ENCODE measurements around the gene RALGAPB. TPM values are rescaled to one million over a fixed set of nuclear protein-coding genes. Genes with fewer than 3 reads are reported as not detected.

Gene RALGAPB
- total and polyA plus RNA-seq, 5 donors: 8.3 to 26.9 (median 22.0) TPM

DNA sequence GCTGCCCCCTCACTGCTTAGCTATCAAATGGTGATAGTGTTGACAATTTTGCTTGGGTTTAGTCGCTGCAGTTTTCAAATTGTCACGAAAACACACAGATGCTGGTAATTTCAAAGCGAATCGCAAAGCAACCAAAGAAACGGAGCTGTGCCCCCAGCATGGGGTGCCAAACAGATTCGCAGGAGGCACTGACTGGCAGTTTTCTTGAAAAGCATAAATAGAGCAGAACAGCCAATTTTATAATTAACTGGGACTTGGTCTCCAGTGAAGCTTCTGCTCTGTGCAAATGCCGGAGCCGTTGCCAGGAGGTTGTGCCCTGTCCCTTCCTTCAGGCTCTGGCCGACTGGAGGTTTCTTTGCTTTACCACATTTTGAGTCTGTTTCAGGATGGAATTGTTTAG is 147.8 kb downstream of the RALGAPB start:
- no peak overlapping the region for H3K27ac ChIP-seq (ENCODE audit: low read length)
- no peaks in the 10 kb centered on the region for H3K4me1 ChIP-seq (ENCODE audit: control insufficient read depth, insufficient read depth, low read length)
- peaks cover 2% of the 10 kb centered on the region for H3K9me3 ChIP-seq (ENCODE audit: control insufficient read depth, low read length)
- intact Hi-C loops (cut with DNase I): no loop called here
- no peak for ATAC-seq
- DNase-seq: no peak
- no peaks in the 10 kb centered on the region for H3K27me3 ChIP-seq (ENCODE audit: control insufficient read depth, insufficient read depth)
- 55% methylated on average over 9 of the region's 9 CpGs for WGBS
- no peak overlapping the region for H3K4me3 ChIP-seq (ENCODE audit: low read length)

DNA sequence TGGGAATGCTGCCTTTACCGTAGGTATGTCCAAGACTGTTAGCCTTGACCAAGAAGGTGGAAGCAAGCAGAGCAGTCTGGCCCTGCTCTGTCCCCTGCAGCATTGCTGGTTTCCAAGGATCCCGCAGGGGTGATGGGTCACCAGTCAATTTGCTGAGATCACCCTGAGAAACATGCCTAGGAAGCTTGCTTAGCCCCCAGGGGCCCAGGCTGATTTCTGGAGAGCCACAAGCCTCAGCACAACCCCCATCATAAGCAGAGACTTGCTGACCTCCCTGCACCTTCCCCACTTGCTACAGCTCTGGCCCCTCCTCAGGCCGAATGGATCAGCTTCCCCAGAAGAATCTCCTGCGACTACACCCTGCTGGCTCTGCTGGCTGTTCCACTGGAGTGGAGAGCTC is 150.4 kb downstream of the RALGAPB start:
- DNase-seq (no peak), ATAC-seq (no peak)
- H3K4me1 ChIP-seq (ENCODE audit: control insufficient read depth, insufficient read depth, low read length): no peaks in the 10 kb centered on the region
- WGBS: 69% methylated on average over 4 of the region's 4 CpGs
- H3K9me3 ChIP-seq (ENCODE audit: control insufficient read depth, low read length): peaks cover 2% of the 10 kb centered on the region
- H3K27me3 ChIP-seq (ENCODE audit: control insufficient read depth, insufficient read depth): no peaks in the 10 kb centered on the region
- intact Hi-C loops (cut with DNase I): no loop called here
- no peak overlapping the region for H3K4me3 ChIP-seq (ENCODE audit: low read length)
- no peak overlapping the region for H3K27ac ChIP-seq (ENCODE audit: low read length)

DNA sequence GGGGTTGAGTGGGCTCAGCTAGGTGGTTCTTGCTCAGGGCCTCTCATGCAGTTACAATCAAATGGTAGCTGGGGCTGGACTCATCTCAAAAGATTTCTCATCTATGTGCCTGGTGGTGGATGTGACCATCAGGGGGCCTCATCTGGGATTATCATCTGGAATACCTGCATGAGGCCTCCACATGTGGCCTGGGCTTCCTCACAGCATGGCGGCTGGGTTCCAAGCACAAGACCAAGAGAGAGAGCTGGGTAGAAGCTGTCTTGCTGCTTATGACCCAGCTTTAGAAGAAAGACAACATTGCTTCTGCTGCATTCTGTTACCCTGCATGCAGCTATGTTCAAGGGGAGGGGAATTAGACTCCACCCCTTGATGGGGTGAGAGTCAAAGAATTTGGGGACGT is 151.4 kb downstream of the RALGAPB start:
- WGBS: 78% methylated on average over 2 of the region's 2 CpGs

DNA sequence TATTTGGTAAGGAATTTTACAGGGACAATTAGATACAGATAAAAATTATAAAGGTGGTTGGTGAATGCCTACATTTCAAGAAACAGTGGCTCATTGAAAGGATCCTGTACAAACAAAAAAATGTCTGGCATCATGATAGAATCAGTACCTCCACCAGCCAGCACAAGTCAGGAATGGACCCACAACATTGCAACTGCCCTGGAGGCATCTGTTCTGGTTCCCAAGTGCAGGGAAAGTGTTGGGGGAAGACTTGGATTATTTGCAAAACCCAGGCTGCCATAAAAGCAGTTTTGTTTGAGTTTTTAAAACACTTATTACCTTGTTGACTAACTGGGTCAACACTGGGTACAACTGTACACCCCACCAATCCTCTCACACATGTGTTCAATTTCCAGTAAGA is 153.3 kb downstream of the RALGAPB start:
- no peaks in the 10 kb centered on the region for H3K4me1 ChIP-seq (ENCODE audit: control insufficient read depth, insufficient read depth, low read length)
- H3K27ac ChIP-seq (ENCODE audit: low read length): no peak overlapping the region
- intact Hi-C loops (cut with DNase I): no loop called here
- no peak for DNase-seq
- H3K27me3 ChIP-seq (ENCODE audit: control insufficient read depth, insufficient read depth): no peaks in the 10 kb centered on the region
- H3K4me3 ChIP-seq (ENCODE audit: low read length): no peak overlapping the region
- H3K9me3 ChIP-seq (ENCODE audit: control insufficient read depth, low read length): peaks cover 2% of the 10 kb centered on the region
- no peak for ATAC-seq

More for the DNA sequence above, 151.4 kb downstream of the RALGAPB start:
- no peaks in the 10 kb centered on the region for H3K27me3 ChIP-seq (ENCODE audit: control insufficient read depth, insufficient read depth)
- no peak overlapping the region for H3K4me3 ChIP-seq (ENCODE audit: low read length)
- DNase-seq (no peak), ATAC-seq (no peak)
- intact Hi-C loops (cut with DNase I): no loop called here
- H3K4me1 ChIP-seq (ENCODE audit: control insufficient read depth, insufficient read depth, low read length): no peaks in the 10 kb centered on the region
- H3K27ac ChIP-seq (ENCODE audit: low read length): no peak overlapping the region
- H3K9me3 ChIP-seq (ENCODE audit: control insufficient read depth, low read length): peaks cover 2% of the 10 kb centered on the region

DNA sequence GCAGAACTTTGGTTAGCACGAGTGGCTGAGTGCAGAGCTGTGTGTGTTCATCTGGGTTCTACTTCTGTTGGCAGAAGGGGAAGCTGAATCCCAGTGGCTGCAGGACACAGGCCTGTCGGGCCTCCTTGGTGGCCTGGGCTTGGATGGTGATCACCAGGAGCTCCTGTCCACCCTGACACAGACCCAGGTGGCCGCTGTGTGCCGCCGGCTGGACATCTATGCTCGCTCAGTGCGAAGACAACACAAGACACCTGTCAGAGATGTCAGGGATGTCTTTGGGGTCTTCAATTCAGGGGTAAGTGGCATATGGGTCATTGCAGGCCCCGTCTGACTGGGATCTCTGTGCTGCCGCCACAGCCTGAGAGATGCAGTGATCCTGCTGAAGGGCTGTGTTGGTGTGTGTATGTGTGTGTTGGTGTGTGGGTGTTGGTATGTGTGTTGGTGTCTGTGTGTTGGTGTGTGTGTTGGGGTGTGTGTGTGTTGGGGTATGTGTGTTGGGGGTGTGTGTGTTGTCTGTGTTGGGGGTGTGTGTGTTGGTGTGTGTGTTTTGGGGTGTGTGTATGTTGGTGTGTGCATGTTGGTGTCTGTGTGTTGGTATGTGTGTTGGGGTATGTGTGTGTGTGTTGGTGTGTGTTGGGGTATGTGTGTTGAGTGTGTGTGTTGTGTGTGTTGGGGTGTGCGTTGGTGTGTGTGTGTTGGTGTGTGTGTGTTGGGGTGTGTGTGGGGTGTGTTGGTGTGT is 154.4 kb downstream of the RALGAPB start:
- intact Hi-C loops (cut with DNase I): no loop called here
- no peaks in the 10 kb centered on the region for H3K4me1 ChIP-seq (ENCODE audit: control insufficient read depth, insufficient read depth, low read length)
- no peak overlapping the region for H3K4me3 ChIP-seq (ENCODE audit: low read length)
- DNase-seq: no peak
- ATAC-seq: no peak
- WGBS: 86% methylated on average over 10 of the region's 10 CpGs
- peaks cover 2% of the 10 kb centered on the region for H3K9me3 ChIP-seq (ENCODE audit: control insufficient read depth, low read length)
- no peak overlapping the region for H3K27ac ChIP-seq (ENCODE audit: low read length)
- no peaks in the 10 kb centered on the region for H3K27me3 ChIP-seq (ENCODE audit: control insufficient read depth, insufficient read depth)

Small RNA genes within 50 kb of the gene (microRNA-seq; reads per million reads assigned to microRNA genes)
- 0 reads per million in 2 donors for gene MIR548O2

Other genes starting within 250 kb of the RALGAPB start
- 10 to 100 TPM; 13.6 to 18.7 (median 17.5) TPM for gene KIAA1755, start 212.1 kb upstream of the RALGAPB start, total RNA-seq
- 5.8 TPM for gene KIAA1755, start 212.1 kb upstream of the RALGAPB start, polyA plus RNA-seq
- under 1 TPM; 0.20 to 0.71 (median 0.29) TPM for gene BPI, start 168.7 kb upstream of the RALGAPB start, total RNA-seq
- 0.07 TPM for gene BPI, start 168.7 kb upstream of the RALGAPB start, polyA plus RNA-seq
- gene LBP, start 126.4 kb upstream of the RALGAPB start, total RNA-seq: 1 to 10 TPM in 3 of 4 donors, under 1 TPM in 1; 0.42 to 6.3 (median 2.1) TPM
- gene LBP, start 126.4 kb upstream of the RALGAPB start, polyA plus RNA-seq: 0.84 TPM
- gene SNHG17, start 37.5 kb upstream of the RALGAPB start, total RNA-seq: 10 to 100 TPM in 2 of 4 donors, 1 to 10 TPM in 2; 8.1 to 36.8 (median 9.4) TPM
- gene SNHG17, start 37.5 kb upstream of the RALGAPB start, polyA plus RNA-seq: 8.6 TPM
- not detected for gene ADIG, start 108.4 kb downstream of the RALGAPB start, total RNA-seq
- gene ADIG, start 108.4 kb downstream of the RALGAPB start, polyA plus RNA-seq: not detected
- not detected for gene ARHGAP40, start 129.0 kb downstream of the RALGAPB start, total RNA-seq
- gene ARHGAP40, start 129.0 kb downstream of the RALGAPB start, polyA plus RNA-seq: not detected